Osteocyte (in vitro differentiated cells): ENCODE measurements around the gene ZNFX1. TPM values are rescaled to one million over a fixed set of nuclear protein-coding genes. Genes with fewer than 3 reads are reported as not detected.

Source experiments
- DNase-seq: peaks from one replicate; pipeline ENCODE4 v3.0.0; 2021; ENCODE audit warnings: mixed read lengths; ENCODE audit not compliant: unreplicated experiment; ENCODE audit errors: extremely low spot score
- H3K27ac Mint-ChIP-seq: one replicate; pipeline ENCODE4 v1.8.0; 2021; ENCODE audit warnings: mild to moderate bottlenecking, mixed read lengths; ENCODE audit not compliant: unreplicated experiment
- H3K27me3 Mint-ChIP-seq: one replicate; pipeline ENCODE4 v1.8.0; 2021; ENCODE audit warnings: mixed read lengths; ENCODE audit not compliant: unreplicated experiment
- H3K36me3 Mint-ChIP-seq: one replicate; pipeline ENCODE4 v1.8.0; 2021; ENCODE audit warnings: mixed read lengths; ENCODE audit not compliant: unreplicated experiment
- H3K4me1 Mint-ChIP-seq: one replicate; pipeline ENCODE4 v1.8.0; 2021; ENCODE audit warnings: mixed read lengths; ENCODE audit not compliant: unreplicated experiment
- H3K4me3 Mint-ChIP-seq: one replicate; pipeline ENCODE4 v1.8.0; 2021; ENCODE audit warnings: mild to moderate bottlenecking, moderate library complexity, mixed read lengths; ENCODE audit not compliant: unreplicated experiment
- H3K9me3 Mint-ChIP-seq: one replicate; pipeline ENCODE4 v1.8.0; 2021; ENCODE audit warnings: mixed read lengths; ENCODE audit not compliant: unreplicated experiment
- total RNA-seq: library from RNA; stranded (reverse); gene quantifications from 2 replicates; pipeline ENCODE4 v1.2.1, GENCODE V29; 2021
- TF ChIP-seq, protein P1 (sequence below): fragments of 200-600 bp; sonication (generic); IDR thresholded peaks from 2 replicates; pipeline ENCODE4 v1.5.0; 2021; ENCODE audit warnings: antibody characterized with exemption, mild to moderate bottlenecking, moderate library complexity

Gene ZNFX1
- total RNA-seq, 1 donor from 2014 or later, result 48.1 TPM

DNA sequence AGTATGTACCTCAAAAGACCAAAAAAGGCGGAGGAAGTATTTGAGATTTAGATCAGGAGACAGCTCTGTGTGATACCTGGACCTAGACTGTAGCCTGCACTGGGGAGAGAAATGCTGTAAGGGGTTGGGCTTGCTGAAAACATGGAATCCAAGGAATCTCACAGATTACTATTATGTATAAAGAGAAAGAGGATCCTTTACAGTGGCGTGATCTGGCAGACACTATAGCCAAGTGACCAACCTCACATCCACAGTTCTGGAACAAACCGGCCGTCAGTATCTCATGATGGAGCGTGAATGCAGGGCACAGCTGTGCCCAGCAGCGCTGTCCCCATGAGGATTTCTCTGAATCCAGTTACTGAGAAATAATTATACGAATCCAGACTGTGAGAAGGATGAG lies 46.4 kb downstream of the ZNFX1 start:
- no peak overlapping the region for H3K27ac Mint-ChIP-seq
- no peak overlapping the region for H3K4me3 Mint-ChIP-seq
- peaks cover 47% of the 10 kb centered on the region for H3K36me3 Mint-ChIP-seq
- no peaks in the 10 kb centered on the region for H3K9me3 Mint-ChIP-seq
- H3K27me3 Mint-ChIP-seq, result no peaks in the 10 kb centered on the region
- no peak for DNase-seq
- H3K4me1 Mint-ChIP-seq, result peaks cover 2% of the 10 kb centered on the region
- TF ChIP-seq, protein P1, sequence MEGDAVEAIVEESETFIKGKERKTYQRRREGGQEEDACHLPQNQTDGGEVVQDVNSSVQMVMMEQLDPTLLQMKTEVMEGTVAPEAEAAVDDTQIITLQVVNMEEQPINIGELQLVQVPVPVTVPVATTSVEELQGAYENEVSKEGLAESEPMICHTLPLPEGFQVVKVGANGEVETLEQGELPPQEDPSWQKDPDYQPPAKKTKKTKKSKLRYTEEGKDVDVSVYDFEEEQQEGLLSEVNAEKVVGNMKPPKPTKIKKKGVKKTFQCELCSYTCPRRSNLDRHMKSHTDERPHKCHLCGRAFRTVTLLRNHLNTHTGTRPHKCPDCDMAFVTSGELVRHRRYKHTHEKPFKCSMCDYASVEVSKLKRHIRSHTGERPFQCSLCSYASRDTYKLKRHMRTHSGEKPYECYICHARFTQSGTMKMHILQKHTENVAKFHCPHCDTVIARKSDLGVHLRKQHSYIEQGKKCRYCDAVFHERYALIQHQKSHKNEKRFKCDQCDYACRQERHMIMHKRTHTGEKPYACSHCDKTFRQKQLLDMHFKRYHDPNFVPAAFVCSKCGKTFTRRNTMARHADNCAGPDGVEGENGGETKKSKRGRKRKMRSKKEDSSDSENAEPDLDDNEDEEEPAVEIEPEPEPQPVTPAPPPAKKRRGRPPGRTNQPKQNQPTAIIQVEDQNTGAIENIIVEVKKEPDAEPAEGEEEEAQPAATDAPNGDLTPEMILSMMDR, result no peak

DNA sequence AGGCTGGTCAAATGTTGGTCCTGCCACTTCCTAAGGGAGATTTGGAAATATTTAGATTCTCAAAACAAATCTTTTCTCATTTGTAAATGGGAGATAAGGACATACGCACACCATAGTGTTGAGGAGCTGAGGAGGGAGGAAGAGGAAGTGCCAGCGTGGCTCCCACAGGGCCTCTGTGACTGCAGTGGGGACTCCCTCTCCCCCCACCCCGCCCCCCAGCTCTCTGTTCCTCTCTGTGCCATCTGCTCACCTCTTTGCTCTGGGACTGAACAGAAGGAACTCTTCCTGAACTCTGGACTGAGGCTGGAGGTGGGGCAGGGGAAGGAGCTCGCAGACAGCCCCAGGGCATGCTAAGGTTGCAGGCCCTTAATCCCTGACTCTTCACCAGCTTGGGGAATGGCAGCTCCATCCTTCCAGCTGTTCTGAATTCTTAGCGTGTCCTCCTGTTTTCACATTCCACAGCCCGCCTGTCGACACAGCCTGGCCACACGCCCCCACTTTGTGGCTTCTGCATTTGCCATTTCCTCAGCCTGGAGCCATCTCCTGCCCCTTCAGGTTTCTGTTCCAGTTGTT lies 47.2 kb downstream of the ZNFX1 start:
- peaks cover 2% of the 10 kb centered on the region for H3K4me1 Mint-ChIP-seq
- H3K4me3 Mint-ChIP-seq, result no peak overlapping the region
- no peak overlapping the region for H3K27ac Mint-ChIP-seq
- DNase-seq, result no peak
- no peaks in the 10 kb centered on the region for H3K9me3 Mint-ChIP-seq
- TF ChIP-seq, protein P1, result no peak
- H3K36me3 Mint-ChIP-seq, result peaks cover 55% of the 10 kb centered on the region
- no peaks in the 10 kb centered on the region for H3K27me3 Mint-ChIP-seq

DNA sequence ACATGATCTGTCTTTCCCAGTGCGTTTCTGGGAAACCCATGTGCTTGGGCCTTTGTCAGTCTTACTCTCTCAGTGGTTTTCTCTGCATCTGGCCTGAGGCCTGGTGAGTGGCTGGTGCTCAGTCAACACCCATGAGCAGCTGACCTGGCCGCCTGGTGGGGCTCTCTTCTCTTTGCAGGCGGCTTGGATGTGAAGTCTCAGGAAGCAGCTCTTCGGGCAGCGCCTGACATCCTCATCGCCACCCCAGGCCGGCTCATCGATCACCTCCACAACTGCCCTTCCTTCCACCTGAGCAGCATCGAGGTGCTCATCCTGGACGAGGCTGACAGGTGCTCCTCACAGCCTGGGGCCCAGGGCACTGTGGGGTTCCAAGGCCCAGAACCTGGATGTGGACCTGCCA lies 47.8 kb downstream of the ZNFX1 start:
- no peak for DNase-seq
- Mint-ChIP-seq H3K4me3 (no peak overlapping the region), H3K9me3 (no peaks in the 10 kb centered on the region), H3K4me1 (peaks cover 2% of the 10 kb centered on the region), H3K36me3 (peaks cover 60% of the 10 kb centered on the region), H3K27me3 (no peaks in the 10 kb centered on the region), H3K27ac (no peak overlapping the region)
- TF ChIP-seq, protein P1, result no peak

DNA sequence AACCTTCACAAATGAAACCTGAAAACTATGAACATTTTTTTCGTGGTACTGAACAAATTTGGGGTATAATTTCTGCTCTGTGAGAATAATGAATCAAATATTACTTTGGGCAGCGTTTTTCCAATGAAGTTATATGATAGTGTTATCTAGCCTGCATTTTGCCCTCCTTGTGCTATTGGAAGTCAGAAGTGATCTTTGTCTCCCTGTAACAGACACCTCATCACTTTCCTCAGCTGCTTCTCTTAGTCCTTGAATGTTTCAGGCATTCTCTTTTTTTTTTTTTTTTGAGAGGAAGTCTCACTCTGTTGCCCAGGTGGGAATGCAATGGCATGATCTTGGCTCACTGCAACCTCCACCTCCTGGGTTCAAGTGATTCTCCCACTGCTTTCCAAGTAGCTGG lies 48.5 kb downstream of the ZNFX1 start:
- peaks cover 60% of the 10 kb centered on the region for H3K36me3 Mint-ChIP-seq

DNA sequence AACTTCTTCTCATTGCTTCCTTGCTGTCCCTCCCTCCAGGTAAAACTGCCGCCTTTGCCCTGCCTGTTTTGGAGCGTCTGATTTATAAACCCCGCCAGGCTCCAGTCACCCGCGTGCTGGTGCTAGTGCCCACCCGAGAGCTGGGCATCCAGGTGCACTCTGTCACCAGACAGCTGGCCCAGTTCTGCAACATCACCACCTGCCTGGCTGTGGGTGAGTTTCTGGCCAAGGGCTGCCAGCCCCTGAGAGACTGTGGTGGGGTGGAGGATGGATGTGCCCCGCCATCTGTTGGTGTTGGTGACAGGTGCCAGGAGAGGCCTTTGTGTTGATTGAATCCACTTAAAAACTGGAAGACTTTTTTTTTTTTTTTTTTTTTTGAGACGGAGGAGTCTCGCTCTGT lies 49.2 kb downstream of the ZNFX1 start:
- no peak overlapping the region for H3K4me3 Mint-ChIP-seq

More for the DNA sequence above, 48.5 kb downstream of the ZNFX1 start:
- DNase-seq, result no peak
- H3K27me3 Mint-ChIP-seq, result no peaks in the 10 kb centered on the region
- no peak overlapping the region for H3K27ac Mint-ChIP-seq
- no peak overlapping the region for H3K4me3 Mint-ChIP-seq
- H3K9me3 Mint-ChIP-seq, result no peaks in the 10 kb centered on the region
- TF ChIP-seq, protein P1, result no peak
- peaks cover 2% of the 10 kb centered on the region for H3K4me1 Mint-ChIP-seq

More for the DNA sequence above, 49.2 kb downstream of the ZNFX1 start:
- peaks cover 2% of the 10 kb centered on the region for H3K4me1 Mint-ChIP-seq
- H3K27ac Mint-ChIP-seq, result no peak overlapping the region
- DNase-seq, result no peak
- peaks cover 59% of the 10 kb centered on the region for H3K36me3 Mint-ChIP-seq
- H3K27me3 Mint-ChIP-seq, result no peaks in the 10 kb centered on the region
- TF ChIP-seq, protein P1, result no peak
- H3K9me3 Mint-ChIP-seq, result no peaks in the 10 kb centered on the region
